Myometrial cell (primary cell): ENCODE results near the gene ADTRP. TPM values are rescaled to one million over a fixed set of nuclear protein-coding genes. Genes with fewer than 3 reads are reported as not detected.

Experiments
- total RNA-seq: library from RNA; depleted of rRNA; stranded (reverse); fragments of >200 nt; gene quantifications from 2 replicates; pipeline ENCODE4 v1.2.3, GENCODE V29; 2015

Gene ADTRP, protein sequence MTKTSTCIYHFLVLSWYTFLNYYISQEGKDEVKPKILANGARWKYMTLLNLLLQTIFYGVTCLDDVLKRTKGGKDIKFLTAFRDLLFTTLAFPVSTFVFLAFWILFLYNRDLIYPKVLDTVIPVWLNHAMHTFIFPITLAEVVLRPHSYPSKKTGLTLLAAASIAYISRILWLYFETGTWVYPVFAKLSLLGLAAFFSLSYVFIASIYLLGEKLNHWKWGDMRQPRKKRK
- 1.2 TPM in 1 of 2 replicates, not detected in the other for total RNA-seq

GRCh38 chr6:11778648-11779328 lies at the start of gene ADTRP:
Gene ADTRP, minus strand, starts transcription at chr6:11778803. Its CDS starts 44 bp downstream, at chr6:11778759.

Other genes starting within 250 kb of the ADTRP start
- under 0.01 and 0.35 TPM in 2 replicates for gene TMEM170B, start 241.1 kb downstream of the ADTRP start, total RNA-seq
- 5.0 and 5.5 TPM in 2 replicates for gene HIVEP1, start 233.5 kb upstream of the ADTRP start, total RNA-seq